HCT116 (cell line): ENCODE measurements around the gene RAB31. TPM values are rescaled to one million over a fixed set of nuclear protein-coding genes. Genes with fewer than 3 reads are reported as not detected.

Experiments
- ATAC-seq: fragments of 200-7000 bp; cut with Tn5 transposase; 2 replicates; pipeline ENCODE4 v1.9.1; 2020; ENCODE audit warnings: mild to moderate bottlenecking, moderate library complexity
- BruUV-seq: library from RNA; stranded (reverse); fragments of 400-500 nt; replicated peaks from 2 replicates; lab custom pipeline; 2021; lab: Mats Ljungman, UMichigan
- CTCF ChIA-PET: fragments of 300-600 bp; sonication (Branson Sonifier 250); formaldehyde crosslinking; loops from one replicate; lab custom pipeline; 2021; ENCODE audit warnings: antibody characterized with exemption; lab: Charles Lee
- POLR2A ChIA-PET: fragments of 300-600, 350-600 bp; sonication (Branson Sonifier 250); formaldehyde crosslinking; loops from one replicate; lab custom pipeline; 2021; ENCODE audit warnings: antibody characterized with exemption; lab: Charles Lee
- RAD21 ChIA-PET, 2 experiments: fragments of 300-600 bp; sonication (Branson Sonifier 250); formaldehyde crosslinking; loops; one replicate each; lab custom pipeline; 2023; ENCODE audit warnings: low total read pairs in 2 of 2; ENCODE audit not compliant: uncharacterized antibody in 2 of 2, unreplicated experiment in 2 of 2, low non-redundant PET in 1 of 2; lab: Charles Lee
- DNase-seq: peaks from one replicate; pipeline ENCODE4 v3.0.0-alpha.2; 2010; ENCODE audit warnings: low read depth, low spot score
- H2AFZ ChIP-seq: fragments of 200-600 bp; shearing (Covaris generic), sonication (generic); 2 replicates; pipeline ENCODE4 v1.6.1; 2017; ENCODE audit warnings: low read depth, mixed run types, mixed read lengths, antibody characterized with exemption, low read length; ENCODE audit not compliant: poor library complexity, severe bottlenecking
- H3K27ac ChIP-seq: 2 replicates; pipeline ENCODE4 v1.5.1; 2012; ENCODE audit warnings: low read depth, low read length
- H3K27me3 ChIP-seq: fragments of 200-600 bp; sonication (generic); 2 replicates; pipeline ENCODE4 v1.6.1; 2016; ENCODE audit warnings: mixed run types, low read length, mixed read lengths; ENCODE audit not compliant: insufficient read depth
- H3K36me3 ChIP-seq, 2 experiments: fragments of 200-500 bp in 1 of 2; fragments of 200-600 bp in 1 of 2; sonication (Bioruptor generic) in 1 of 2; sonication (generic) in 1 of 2; 2 replicates each; pipeline versions ENCODE4 v1.5.1 to v1.6.1; 2014 to 2016; ENCODE audit warnings: low read length in 2 of 2, inconsistent platforms in 1 of 2, mixed read lengths in 1 of 2, mixed run types in 1 of 2; ENCODE audit not compliant: insufficient read depth in 2 of 2, control insufficient read depth in 1 of 2
- H3K4me1 ChIP-seq, 2 experiments: fragments of 200-600 bp in 1 of 2; sonication (generic) in 1 of 2; 2 replicates each; pipeline versions ENCODE4 v1.5.1 to v1.6.1; 2012 to 2017; ENCODE audit warnings: low read length in 2 of 2, inconsistent platforms in 1 of 2, mild to moderate bottlenecking in 1 of 2, mixed read lengths in 1 of 2, mixed run types in 1 of 2, moderate library complexity in 1 of 2; ENCODE audit not compliant: insufficient read depth in 2 of 2, control insufficient read depth in 1 of 2
- H3K4me2 ChIP-seq: fragments of 200-600 bp; sonication (generic); 2 replicates; pipeline ENCODE4 v1.6.1; 2017; ENCODE audit warnings: mixed run types, low read length, mixed read lengths
- H3K4me3 ChIP-seq, 2 experiments: fragments of 200-600 bp in 1 of 2; sonication (generic) in 1 of 2; replicated peaks in 1 of 2; 2 replicates each; pipeline ENCODE4 v1.5.1; 2011 to 2016; ENCODE audit warnings: low read length in 2 of 2, control low read depth in 1 of 2, low read depth in 1 of 2, mild to moderate bottlenecking in 1 of 2, mixed read lengths in 1 of 2, mixed run types in 1 of 2
- H3K79me2 ChIP-seq: fragments of 200-600 bp; sonication (generic); 2 replicates; pipeline ENCODE4 v1.6.1; 2017; ENCODE audit warnings: mild to moderate bottlenecking, mixed run types, low read length, moderate library complexity, mixed read lengths; ENCODE audit not compliant: insufficient read depth
- H3K9ac ChIP-seq: fragments of 200-600 bp; sonication (generic); 2 replicates; pipeline ENCODE4 v1.6.1; 2016; ENCODE audit warnings: low read length, mixed read lengths
- H3K9me2 ChIP-seq: fragments of 200-600 bp; sonication (generic), shearing (Covaris generic); 2 replicates; pipeline ENCODE4 v1.6.1; 2017; ENCODE audit warnings: mixed run types, mild to moderate bottlenecking, moderate library complexity; ENCODE audit not compliant: insufficient read depth
- H3K9me3 ChIP-seq, 2 experiments: fragments of 200-500 bp in 1 of 2; fragments of 200-600 bp in 1 of 2; sonication (Bioruptor generic) in 1 of 2; sonication (generic) in 1 of 2; 2 replicates each; pipeline ENCODE4 v1.6.1; 2014 to 2017; ENCODE audit warnings: low read length in 2 of 2, mixed read lengths in 2 of 2, inconsistent platforms in 1 of 2, low read depth in 1 of 2, mild to moderate bottlenecking in 1 of 2, mixed run types in 1 of 2, moderate library complexity in 1 of 2; ENCODE audit not compliant: control insufficient read depth in 1 of 2, insufficient read depth in 1 of 2
- H4K20me1 ChIP-seq: fragments of 200-600 bp; sonication (generic), shearing (Covaris generic); 2 replicates; pipeline ENCODE4 v1.6.1; 2017; ENCODE audit warnings: mixed run types, mild to moderate bottlenecking, moderate library complexity; ENCODE audit not compliant: insufficient read depth
- ATF3 ChIP-seq: IDR thresholded peaks from 2 replicates; pipeline ENCODE4 v1.6.1; 2012
- CEBPB ChIP-seq: IDR thresholded peaks from 2 replicates; pipeline ENCODE4 v1.6.1; 2012; ENCODE audit warnings: low read depth
- CTCF ChIP-seq, 3 experiments: fragments of 200-600 bp in 1 of 3; sonication (generic) in 1 of 3; IDR thresholded peaks in 2 of 3; conservative IDR thresholded peaks in 1 of 3; 2 replicates each; pipeline ENCODE4 v1.5.1; 2012 to 2017; ENCODE audit warnings: low read depth in 2 of 3, low read length in 2 of 3, antibody characterized with exemption in 1 of 3, borderline replicate concordance in 1 of 3, control low read depth in 1 of 3, mild to moderate bottlenecking in 1 of 3, mixed read lengths in 1 of 3, mixed run types in 1 of 3, moderate library complexity in 1 of 3; ENCODE audit not compliant: insufficient read depth in 1 of 3
- EGR1 ChIP-seq: IDR thresholded peaks from 2 replicates; pipeline ENCODE4 v1.6.1; 2012; ENCODE audit warnings: low read depth
- EZH2 ChIP-seq: fragments of 200-600 bp; sonication (generic); IDR thresholded peaks from 2 replicates; pipeline ENCODE4 v1.6.1; 2017; ENCODE audit warnings: antibody characterized with exemption, mixed run types
- EZH2phosphoT487 ChIP-seq: fragments of 200-600 bp; IDR thresholded peaks from 2 replicates; pipeline ENCODE4 v1.6.1; 2018; ENCODE audit warnings: antibody characterized with exemption, borderline replicate concordance
- FOSL1 ChIP-seq: IDR thresholded peaks from 2 replicates; pipeline ENCODE4 v1.6.1; 2012; ENCODE audit warnings: low read depth
- MAX ChIP-seq: IDR thresholded peaks from 2 replicates; pipeline ENCODE4 v1.6.1; 2012
- POLR2A ChIP-seq: IDR thresholded peaks from 2 replicates; pipeline ENCODE4 v1.7.0; 2011; ENCODE audit warnings: borderline replicate concordance; ENCODE audit not compliant: insufficient read depth, insufficient read length; ENCODE audit errors: extremely low read depth
- POLR2AphosphoS5 ChIP-seq: IDR thresholded peaks from 2 replicates; pipeline ENCODE4 v1.6.1; 2011; ENCODE audit warnings: mild to moderate bottlenecking, low read depth, low read length, moderate library complexity
- REST ChIP-seq: IDR thresholded peaks from 2 replicates; pipeline ENCODE4 v1.6.1; 2012; ENCODE audit warnings: low read depth
- SP1 ChIP-seq: IDR thresholded peaks from 2 replicates; pipeline ENCODE4 v1.6.1; 2012; ENCODE audit warnings: low read depth
- SRF ChIP-seq: IDR thresholded peaks from 2 replicates; pipeline ENCODE4 v1.6.1; 2012; ENCODE audit warnings: low read depth
- TCF7L2 ChIP-seq: IDR thresholded peaks from 2 replicates; pipeline ENCODE4 v1.7.0; 2011; ENCODE audit warnings: borderline replicate concordance, inconsistent platforms; ENCODE audit not compliant: insufficient read depth, insufficient read length; ENCODE audit errors: extremely low read depth
- YY1 ChIP-seq: IDR thresholded peaks from 2 replicates; pipeline ENCODE4 v1.6.1; 2011; ENCODE audit warnings: low read length, low read depth, moderate library complexity, mild to moderate bottlenecking; ENCODE audit not compliant: insufficient replicate concordance; ENCODE audit errors: extremely low read depth
- ZFX ChIP-seq: fragments of 450-650 bp; IDR thresholded peaks from 2 replicates; pipeline ENCODE4 v1.6.1; 2017
- ZNF274 ChIP-seq: fragments of 200-500 bp; sonication (Bioruptor generic); IDR thresholded peaks from 2 replicates; pipeline ENCODE4 v1.6.1; 2014; ENCODE audit warnings: mild to moderate bottlenecking, low read depth, low read length, inconsistent platforms
- intact Hi-C: fragments of 100-400 bp; cut with micrococcal nuclease; formaldehyde crosslinking; loops from 2 replicates; pipeline ENCODE4 v1.10.0; 2022
- total RNA-seq: library from RNA; stranded (reverse); gene quantifications from one replicate; pipeline ENCODE4 v1.2.1, GENCODE V29; 2021; ENCODE audit not compliant: unreplicated experiment

RAB31 gene
- total RNA-seq, 1 experiment from 2014 or later: 46.9 TPM

- Histone ChIP-seq H3K9ac (no peak overlapping the region), H3K36me3 (no peaks in the 10 kb centered on the region), H3K27ac (no peak overlapping the region), H3K4me3 (no peak overlapping the region), H2AFZ (no peak overlapping the region), H3K4me1 (peaks cover 13 to 27% of the 10 kb centered on the region in 2 experiments), H3K9me3 (no peaks in the 10 kb centered on the region), H4K20me1 (no peaks in the 10 kb centered on the region), H3K9me2 (no peaks in the 10 kb centered on the region), H3K4me2 (no peak overlapping the region), H3K79me2 (no peaks in the 10 kb centered on the region), H3K27me3 (no peaks in the 10 kb centered on the region)
- DNase-seq: no peak
- no peak for ATAC-seq
- POLR2A ChIA-PET: no interaction called here
- no peak for TF ChIP-seq ATF3
- no peak for TF ChIP-seq POLR2A
- TF ChIP-seq POLR2AphosphoS5: no peak
- TF ChIP-seq ZFX: no peak
- CTCF ChIA-PET: no interaction called here
- intact Hi-C loops: no loop called here
- RAD21 ChIA-PET: no interaction called here
- BruUV-seq: no TSS peak
Measured at GRCh38 chr18:9887992-9888391, 179.9 kb downstream of the RAB31 start.

GRCh38 chr18:9890196-9890595, 182.1 kb downstream of the RAB31 start:
- POLR2A ChIA-PET: no interaction called here
- no peak for TF ChIP-seq SRF
- no peak for TF ChIP-seq FOSL1
- TF ChIP-seq ZFX: no peak
- TF ChIP-seq REST: no peak
- no peak for TF ChIP-seq EZH2
- no peak for TF ChIP-seq EGR1
- no peak for TF ChIP-seq MAX
- TF ChIP-seq CTCF (IDR thresholded peaks at IDR 0.05 in 2 of 3, conservative IDR thresholded peaks at IDR 0.05 in 1 of 3; ENCODE audit: borderline replicate concordance in 1 of 3, insufficient read depth in 1 of 3, low read depth in 2 of 3, low read length in 2 of 3): no peak
- no peak for TF ChIP-seq SP1
- no peak for TF ChIP-seq YY1
- no peak for TF ChIP-seq ZNF274
- no peak for TF ChIP-seq CEBPB
- TF ChIP-seq EZH2phosphoT487: no peak
- no peak for TF ChIP-seq TCF7L2

More at GRCh38 chr18:9890196-9890595, 182.1 kb downstream of the RAB31 start:
- H4K20me1 ChIP-seq: no peaks in the 10 kb centered on the region
- no peaks in the 10 kb centered on the region for H3K9me3 ChIP-seq
- no peak overlapping the region for H3K9ac ChIP-seq
- H3K4me3 ChIP-seq: no peak overlapping the region
- no peaks in the 10 kb centered on the region for H3K27me3 ChIP-seq
- RAD21 ChIA-PET: no interaction called here
- no peaks in the 10 kb centered on the region for H3K36me3 ChIP-seq
- peaks cover 13 to 34% of the 10 kb centered on the region in 2 experiments for H3K4me1 ChIP-seq
- no peaks in the 10 kb centered on the region for H3K9me2 ChIP-seq
- DNase-seq (no peak), ATAC-seq (no peak)
- CTCF ChIA-PET: no interaction called here
- no peak overlapping the region for H3K4me2 ChIP-seq
- BruUV-seq: no TSS peak
- intact Hi-C loops: no loop called here
- no peaks in the 10 kb centered on the region for H3K79me2 ChIP-seq
- H3K27ac ChIP-seq: no peak overlapping the region
- no peak overlapping the region for H2AFZ ChIP-seq
